H1 (cell line): ENCODE data around the gene DPYSL4. TPM values are rescaled to one million over a fixed set of nuclear protein-coding genes. Genes with fewer than 3 reads are reported as not detected.

Experiments
- polyA plus RNA-seq, 7 experiments: library from polyadenylated mRNA; depleted of rRNA in 3 of 7; stranded (reverse) in 5 of 7; unstranded in 2 of 7; fragments of >200 nt in 5 of 7; fragments of 200-250 nt in 2 of 7; gene quantifications; 1 replicate in 5 of 7; 2 replicates in 1 of 7; 4 replicates in 1 of 7; pipeline versions ENCODE4 v1.2.1 to v1.2.3, GENCODE V29; 2011 to 2013; ENCODE audit warnings: missing spikeins in 2 of 7, mixed read lengths in 2 of 7
- total RNA-seq: library from RNA; stranded (reverse); fragmentation: NEBNext Ultra II Directional; extraction: Animal tissue kit (Norgen Biotek cat#: 25700); gene quantifications from 2 replicates; pipeline ENCODE4 v1.2.1, GENCODE V29; 2021
- TF ChIP-seq, protein P1 (sequence below): IDR thresholded peaks from 2 replicates; pipeline ENCODE4 v1.6.1; 2012; ENCODE audit warnings: inconsistent platforms

Gene DPYSL4
- total and polyA plus RNA-seq, 2 of the 8 experiments (the other 6 are each of a cell fraction or from before 2014, with no cell fraction given), result 12.9 to 15.2 TPM

- TF ChIP-seq, protein P1, sequence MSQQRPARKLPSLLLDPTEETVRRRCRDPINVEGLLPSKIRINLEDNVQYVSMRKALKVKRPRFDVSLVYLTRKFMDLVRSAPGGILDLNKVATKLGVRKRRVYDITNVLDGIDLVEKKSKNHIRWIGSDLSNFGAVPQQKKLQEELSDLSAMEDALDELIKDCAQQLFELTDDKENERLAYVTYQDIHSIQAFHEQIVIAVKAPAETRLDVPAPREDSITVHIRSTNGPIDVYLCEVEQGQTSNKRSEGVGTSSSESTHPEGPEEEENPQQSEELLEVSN, result no peak
Observed at GRCh38 chr10:132237396-132237795, 50.6 kb downstream of the DPYSL4 start (continued).
